AG10803 (cell line): ENCODE data around the gene COL15A1.

ENCODE experiments used
- DNase-seq: peaks from one replicate; pipeline ENCODE4 v3.0.0; 2010; ENCODE audit warnings: low read depth
- H3K4me3 ChIP-seq: 2 replicates; pipeline ENCODE4 v1.5.1; 2011; ENCODE audit warnings: mild to moderate bottlenecking, low read length, control low read depth
- CTCF ChIP-seq: conservative IDR thresholded peaks from 2 replicates; pipeline ENCODE4 v1.5.1; 2011; ENCODE audit warnings: mild to moderate bottlenecking, low read length, control low read depth, inconsistent platforms

COL15A1 gene

GRCh38 chr9:98943682-98944056 is at the start of gene COL15A1:
COL15A1 (plus strand) TSS chr9:98943907; CDS start chr9:98944062, 155 bp downstream.
- TF ChIP-seq CTCF: no peak
- H3K4me3 ChIP-seq: peak within 1 kb of the TSS; percentile 66
- no peak for DNase-seq

GRCh38 chr9:98894171-98894570 is 49.5 kb upstream of the COL15A1 start:
- H3K4me3 ChIP-seq: no peak overlapping the region
- DNase-seq: no peak
- TF ChIP-seq CTCF: no peak

GRCh38 chr9:98894761-98895160 is 48.9 kb upstream of the COL15A1 start:
- no peak overlapping the region for H3K4me3 ChIP-seq
- TF ChIP-seq CTCF: no peak
- DNase-seq: no peak

DNA sequence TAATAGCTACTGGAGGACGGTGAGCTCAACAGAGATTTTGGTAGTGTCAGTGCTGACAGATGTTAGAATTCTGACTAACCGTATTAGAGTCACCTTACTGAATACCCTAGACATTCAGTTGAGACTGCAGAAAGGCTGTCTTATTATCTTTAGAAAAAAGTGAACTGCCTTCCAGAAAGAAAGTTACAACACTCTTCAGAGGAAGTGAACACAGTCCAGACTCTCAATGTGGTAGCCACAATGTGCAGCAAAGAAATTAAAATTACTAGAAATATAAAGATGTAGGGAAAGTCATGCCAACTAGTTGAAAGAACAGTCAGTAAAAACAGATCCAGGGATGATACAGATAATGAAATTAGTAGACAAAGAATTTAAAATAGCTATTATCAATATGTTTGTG is 47.1 kb upstream of the COL15A1 start:
- no peak for TF ChIP-seq CTCF
- no peak overlapping the region for H3K4me3 ChIP-seq
- no peak for DNase-seq

DNA sequence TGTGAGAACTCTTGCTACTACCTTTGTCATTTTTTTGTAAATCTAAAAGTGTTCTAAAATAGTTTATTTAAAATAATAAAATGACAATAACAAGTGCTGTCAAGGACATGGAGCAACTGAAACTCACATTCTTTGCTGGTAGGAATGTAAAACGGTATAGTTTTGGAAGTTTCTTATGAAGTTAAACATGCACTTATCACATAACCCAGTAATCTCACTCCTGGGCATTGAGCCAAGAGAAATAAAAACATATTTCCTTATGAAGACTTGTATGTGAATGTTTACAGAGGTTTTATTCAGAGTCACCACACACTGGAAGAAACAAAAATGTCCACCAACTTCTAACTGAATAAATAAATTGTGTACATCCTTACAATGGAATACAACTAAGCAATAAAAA is 46.0 kb upstream of the COL15A1 start:
- no peak for TF ChIP-seq CTCF
- no peak overlapping the region for H3K4me3 ChIP-seq
- no peak for DNase-seq

DNA sequence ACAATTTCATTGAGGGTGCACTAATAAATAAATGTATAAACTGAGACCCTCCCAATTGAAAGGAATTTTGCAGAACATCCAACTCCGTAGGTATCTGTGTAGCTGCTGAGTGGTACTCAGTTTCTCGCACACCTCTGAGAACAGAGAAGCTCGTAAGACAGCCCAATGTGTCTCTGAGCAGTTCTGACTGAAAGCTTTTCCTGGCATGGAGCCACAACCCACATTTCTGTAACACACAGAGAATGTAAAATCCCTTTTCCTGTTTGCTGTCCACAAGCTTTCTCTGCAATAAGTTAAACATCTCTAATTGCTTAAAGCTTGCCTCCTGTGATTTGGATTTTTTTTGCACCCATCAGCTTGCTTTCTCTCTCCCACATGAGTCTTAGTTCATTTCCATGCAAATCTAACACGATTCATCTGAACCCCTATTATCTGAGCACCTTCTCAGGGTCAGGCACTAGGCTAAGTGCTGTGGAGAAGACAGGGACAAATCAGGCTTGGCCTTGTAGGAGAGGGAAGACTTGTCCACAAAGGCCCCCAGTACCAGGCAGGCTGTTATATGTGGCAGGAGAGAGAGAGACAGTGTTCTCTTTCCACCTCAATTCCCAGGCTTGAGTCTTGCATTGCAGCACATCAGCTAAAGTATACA is 44.2 kb upstream of the COL15A1 start:
- TF ChIP-seq CTCF: no peak
- peak; percentile 92 for DNase-seq

GRCh38 chr9:98900244-98900643 is 43.5 kb upstream of the COL15A1 start:
- no peak overlapping the region for H3K4me3 ChIP-seq
- DNase-seq: no peak
- no peak for TF ChIP-seq CTCF

More for the DNA sequence above, 44.2 kb upstream of the COL15A1 start:
- no peak overlapping the region for H3K4me3 ChIP-seq
